Mononuclear cell (primary cell): ENCODE data around the gene GPR153. TPM values are rescaled to one million over a fixed set of nuclear protein-coding genes. Genes with fewer than 3 reads are reported as not detected.
"Not testable (repeated sequence)": the region's sequence is repeated elsewhere in the genome, so short reads cannot be mapped to it uniquely, and the experiment has no call there.

Source experiments
- H3K27me3 ChIP-seq: 2 replicates; pipeline ENCODE4 v1.6.0; 2011; ENCODE audit warnings: low read length, control low read depth; ENCODE audit not compliant: insufficient read depth
- H3K4me1 ChIP-seq: 2 replicates; pipeline ENCODE4 v1.5.1; 2011; ENCODE audit warnings: mild to moderate bottlenecking, low read length, control low read depth; ENCODE audit not compliant: insufficient read depth
- H3K4me3 ChIP-seq: 2 replicates; pipeline ENCODE4 v1.5.1; 2011; ENCODE audit warnings: mild to moderate bottlenecking, low read length, moderate library complexity
- H3K9me3 ChIP-seq: 2 replicates; pipeline ENCODE4 v1.5.1; 2011; ENCODE audit warnings: low read depth, mild to moderate bottlenecking, control low read depth, low read length
- total RNA-seq: library from RNA; depleted of rRNA; stranded (reverse); fragments of >200 nt; gene quantifications from one replicate; pipeline ENCODE4 v1.2.3, GENCODE V29; 2012

The GPR153 gene
- total RNA-seq, 1 donor, result 0.84 TPM

DNA sequence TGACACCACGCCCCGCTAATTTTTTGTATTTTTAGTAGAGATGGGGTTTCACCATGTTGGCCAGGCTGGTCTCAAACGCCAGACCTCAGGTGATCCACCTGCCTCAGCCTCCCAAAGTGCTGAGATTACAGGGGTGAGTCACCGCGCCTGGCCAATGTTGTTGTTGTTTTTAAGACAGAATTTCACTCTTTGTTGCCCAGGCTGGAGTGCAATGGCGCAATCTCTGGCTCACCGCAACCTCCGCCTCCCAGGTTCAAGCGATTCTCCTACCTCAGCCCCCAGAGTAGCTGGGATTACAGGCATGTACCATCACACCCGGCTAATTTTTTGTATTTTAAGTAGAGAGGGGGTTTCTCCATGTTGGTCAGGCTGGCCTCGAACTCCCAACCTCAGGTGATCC, 41.3 kb downstream of the GPR153 start:
- not testable (repeated sequence) for H3K9me3 ChIP-seq, H3K27me3 ChIP-seq, H3K4me1 ChIP-seq, H3K4me3 ChIP-seq

DNA sequence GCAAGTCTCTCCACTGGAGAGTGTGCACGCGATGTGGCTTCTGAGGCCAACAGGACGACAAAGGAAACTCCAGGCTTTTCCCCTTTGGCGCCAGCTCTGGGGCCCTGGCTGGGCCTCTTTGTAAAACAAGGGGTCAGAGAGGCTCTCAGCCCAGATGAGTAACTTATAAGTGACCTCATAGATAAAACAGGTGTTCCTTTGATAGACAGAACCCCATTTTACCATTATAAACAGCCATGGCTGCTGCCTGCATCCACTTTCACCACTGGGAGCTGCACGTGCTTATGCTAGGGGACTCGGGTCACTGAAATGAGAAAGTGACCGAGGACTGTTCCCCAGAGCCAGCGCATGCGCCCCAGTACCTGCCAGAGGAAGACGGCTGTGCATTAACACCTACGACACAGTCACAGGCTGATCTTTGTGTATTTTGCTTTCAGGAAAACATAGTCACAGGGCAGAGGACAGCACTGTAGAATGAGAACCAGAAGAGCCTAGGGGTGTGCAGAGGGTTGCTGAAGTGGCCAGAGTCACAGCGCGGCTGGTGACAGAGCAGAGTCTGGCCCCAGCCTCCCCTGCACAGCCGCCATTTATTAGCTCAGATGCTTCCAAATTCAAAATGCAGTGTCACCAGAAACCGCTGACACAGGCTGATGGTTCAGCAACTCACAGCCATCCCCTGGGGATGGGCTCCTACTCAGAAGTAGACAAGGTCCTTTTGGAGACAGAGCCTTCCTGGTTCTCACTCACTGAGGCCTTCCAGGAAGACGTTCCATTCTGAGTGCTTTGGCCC, 42.3 kb downstream of the GPR153 start:
- Histone ChIP-seq H3K4me1 (no peaks in the 10 kb centered on the region), H3K27me3 (no peaks in the 10 kb centered on the region), H3K4me3 (no peak overlapping the region), H3K9me3 (no peaks in the 10 kb centered on the region)

DNA sequence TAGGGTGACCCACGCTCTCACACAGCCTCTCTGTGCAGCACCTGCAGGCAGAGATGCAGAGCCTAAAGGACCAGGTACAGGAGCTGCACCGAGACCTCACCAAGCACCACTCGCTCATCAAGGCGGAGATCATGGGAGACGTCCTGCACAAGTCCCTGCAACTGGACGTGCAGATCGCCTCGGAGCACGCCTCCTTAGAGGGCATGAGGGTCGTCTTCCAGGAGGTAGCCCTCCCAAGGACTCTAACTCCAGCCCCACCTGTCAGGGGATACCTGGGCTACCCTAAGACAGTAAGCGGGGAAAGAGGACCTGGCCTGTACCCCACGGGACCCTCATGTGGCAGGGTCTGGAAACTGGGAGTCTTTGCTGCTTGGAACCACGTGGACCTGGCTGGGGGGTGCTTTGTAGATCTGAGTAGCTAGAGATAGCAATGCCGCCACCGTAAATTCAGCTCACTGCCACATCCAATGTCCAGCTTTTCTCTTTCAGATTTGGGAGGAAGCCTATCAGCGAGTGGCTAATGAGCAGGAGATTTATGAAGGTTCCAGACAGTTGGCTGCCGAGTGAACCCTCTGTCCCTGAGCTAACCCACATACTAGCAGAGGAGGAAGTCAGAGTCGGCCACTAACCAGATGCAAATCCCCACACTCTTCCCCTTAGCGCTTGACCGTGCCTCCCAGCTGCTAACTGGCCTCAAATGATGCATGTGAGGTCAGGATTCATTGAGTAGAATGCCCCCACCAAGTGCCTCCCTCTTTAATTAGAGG, 48.5 kb downstream of the GPR153 start:
- H3K27me3 ChIP-seq, result peaks cover 13% of the 10 kb centered on the region
- peaks cover 6% of the 10 kb centered on the region for H3K4me1 ChIP-seq
- no peak overlapping the region for H3K4me3 ChIP-seq
- H3K9me3 ChIP-seq, result no peaks in the 10 kb centered on the region

DNA sequence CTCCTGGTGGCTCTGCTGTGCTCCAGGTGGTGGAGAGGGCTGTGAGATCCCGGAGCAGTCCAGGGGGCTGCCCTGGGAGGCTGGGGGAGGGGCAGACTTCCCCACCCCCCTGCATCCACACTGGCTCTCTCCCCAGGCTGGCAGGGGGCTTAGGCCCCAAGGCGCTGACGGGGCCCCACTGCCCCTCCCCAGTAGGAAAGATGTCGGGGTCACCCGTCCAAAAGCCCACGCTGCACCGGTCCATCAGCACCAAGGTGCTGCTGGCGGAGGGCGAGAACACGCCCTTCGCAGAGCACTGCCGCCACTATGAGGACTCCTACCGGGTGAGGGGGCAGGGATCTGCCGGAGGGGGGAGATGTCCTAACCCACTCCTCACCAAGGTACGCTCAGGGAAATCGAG, 49.2 kb downstream of the GPR153 start:
- H3K4me3 ChIP-seq, result no peak overlapping the region
- H3K4me1 ChIP-seq, result peaks cover 9% of the 10 kb centered on the region
- H3K27me3 ChIP-seq, result peaks cover 18% of the 10 kb centered on the region
- H3K9me3 ChIP-seq, result no peaks in the 10 kb centered on the region

DNA sequence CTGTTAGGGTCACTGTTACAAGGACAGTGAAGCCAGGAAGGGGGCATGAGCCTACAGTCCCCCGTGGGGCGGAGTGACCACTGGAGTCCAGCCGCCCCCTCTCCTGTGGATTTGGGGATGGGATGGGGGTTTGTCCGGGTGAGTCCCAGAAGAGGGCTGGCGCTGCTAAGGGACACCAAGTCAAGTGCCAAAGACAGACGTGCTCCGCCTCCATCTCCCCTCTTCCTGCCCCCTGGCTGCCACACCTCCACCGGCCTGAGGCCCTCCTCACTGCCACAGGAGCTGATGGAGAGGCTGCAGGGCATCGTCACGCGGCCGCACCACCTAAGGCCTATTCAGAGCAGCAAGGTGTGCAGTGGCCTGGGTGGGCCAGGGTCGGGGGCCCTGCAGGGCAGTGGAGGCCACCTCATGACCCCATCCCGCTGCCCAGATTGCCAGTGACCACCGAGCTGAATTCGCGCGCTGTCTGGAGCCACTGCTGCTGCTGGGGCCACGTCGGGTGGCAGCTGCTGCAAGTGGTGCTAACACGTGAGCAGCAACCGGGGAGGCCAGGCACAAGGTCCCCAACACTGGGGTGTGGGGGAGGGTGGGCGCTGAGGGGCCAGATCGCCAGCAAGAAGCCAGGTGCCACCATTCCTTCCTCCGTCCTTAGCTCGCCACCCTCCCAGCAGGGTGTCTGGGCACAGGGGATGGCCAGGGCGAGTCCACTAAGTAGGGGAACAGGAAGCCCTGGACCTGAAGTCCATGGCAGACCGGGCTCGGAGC, 50.1 kb downstream of the GPR153 start:
- peaks cover 15% of the 10 kb centered on the region for H3K4me1 ChIP-seq
- no peak overlapping the region for H3K4me3 ChIP-seq
- H3K27me3 ChIP-seq, result peaks cover 27% of the 10 kb centered on the region
- no peaks in the 10 kb centered on the region for H3K9me3 ChIP-seq

DNA sequence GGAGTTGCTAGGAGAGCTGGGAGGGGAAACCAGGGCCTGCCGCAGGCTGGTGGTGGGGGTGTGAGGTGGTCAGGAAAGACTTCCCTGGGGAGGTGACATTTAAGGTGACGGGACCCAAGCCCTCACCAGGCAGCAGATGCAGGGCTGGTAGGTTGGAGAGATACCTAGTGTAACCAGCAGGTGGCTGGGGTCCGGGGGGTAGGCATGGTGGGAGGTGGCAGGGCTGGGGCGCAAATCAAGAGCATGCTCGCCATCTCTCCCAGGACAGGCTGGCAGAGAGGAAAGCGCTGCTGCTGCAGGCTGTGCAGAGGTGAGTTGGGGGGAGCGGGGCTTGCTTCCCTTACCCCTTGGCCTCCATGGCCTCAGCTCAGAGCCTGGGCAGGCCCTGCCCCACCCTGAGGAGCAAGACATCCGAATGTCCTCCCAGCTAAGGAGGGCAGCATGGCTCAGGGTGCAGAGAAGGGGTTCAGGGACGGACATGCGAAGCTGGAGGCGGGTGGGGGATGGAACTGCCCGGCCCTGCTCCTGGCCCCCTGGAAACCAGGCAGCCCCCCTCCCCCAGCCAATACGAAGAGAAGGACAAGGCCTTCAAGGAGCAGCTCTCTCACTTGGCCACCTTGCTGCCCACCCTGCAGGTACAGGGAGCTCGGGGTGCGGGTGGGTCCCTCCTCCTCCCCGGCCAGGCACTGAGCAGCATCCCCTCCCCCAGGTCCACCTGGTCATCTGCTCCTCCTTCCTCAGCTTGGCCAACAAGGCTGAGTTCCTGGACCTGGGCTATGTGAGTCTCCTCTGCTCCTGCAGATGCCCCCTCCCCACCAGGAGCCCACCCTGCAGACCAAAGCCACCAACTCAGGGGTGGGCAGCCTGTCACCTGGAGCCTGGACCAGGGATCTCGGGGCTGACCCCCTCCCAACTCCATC, 51.0 kb downstream of the GPR153 start:
- no peak overlapping the region for H3K4me3 ChIP-seq
- peaks cover 23% of the 10 kb centered on the region for H3K4me1 ChIP-seq
- H3K9me3 ChIP-seq, result no peaks in the 10 kb centered on the region
- H3K27me3 ChIP-seq, result peaks cover 34% of the 10 kb centered on the region

DNA sequence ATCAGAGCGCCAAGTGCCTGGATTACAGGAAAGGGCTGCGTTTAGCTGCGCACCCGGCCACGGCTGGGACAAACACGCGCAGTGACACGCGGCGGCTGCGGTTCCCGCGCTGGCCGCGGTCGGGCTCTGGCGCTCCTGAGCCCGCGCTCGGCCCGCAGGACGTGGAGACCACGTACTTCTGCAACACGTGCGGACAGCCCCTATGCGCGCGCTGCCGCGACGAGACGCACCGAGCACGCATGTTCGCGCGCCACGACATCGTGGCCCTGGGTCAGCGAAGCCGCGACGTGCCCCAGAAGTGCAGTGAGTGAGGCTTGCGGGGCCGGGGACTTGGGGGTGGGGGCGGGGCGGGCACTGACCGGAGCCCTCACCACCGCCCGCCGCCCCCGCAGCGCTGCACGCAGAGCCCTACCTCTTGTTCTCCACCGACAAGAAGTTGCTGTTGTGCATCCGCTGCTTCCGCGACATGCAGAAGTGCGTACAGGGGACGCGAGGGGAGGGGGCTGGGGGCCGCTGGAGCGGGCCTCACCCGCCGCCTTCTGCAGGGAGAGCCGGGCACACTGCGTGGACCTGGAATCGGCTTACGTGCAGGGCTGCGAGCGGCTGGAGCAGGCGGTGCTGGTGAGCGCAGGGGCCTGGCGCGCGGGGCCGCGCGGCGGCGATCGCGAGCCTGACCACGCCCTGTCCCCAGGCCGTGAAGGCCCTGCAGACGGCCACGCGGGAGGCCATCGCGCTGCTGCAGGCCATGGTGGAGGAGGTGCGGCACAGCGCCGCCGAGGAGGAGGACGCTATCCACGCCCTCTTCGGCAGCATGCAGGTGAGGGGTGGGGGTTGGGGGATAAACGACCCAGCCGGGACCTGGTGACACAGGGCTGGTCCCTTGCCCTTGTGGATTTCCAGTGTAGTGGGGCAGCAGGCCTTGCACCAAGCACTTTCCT, 51.9 kb downstream of the GPR153 start:
- Histone ChIP-seq H3K27me3 (peaks cover 37% of the 10 kb centered on the region), H3K9me3 (no peaks in the 10 kb centered on the region), H3K4me3 (no peak overlapping the region), H3K4me1 (peaks cover 26% of the 10 kb centered on the region)

DNA sequence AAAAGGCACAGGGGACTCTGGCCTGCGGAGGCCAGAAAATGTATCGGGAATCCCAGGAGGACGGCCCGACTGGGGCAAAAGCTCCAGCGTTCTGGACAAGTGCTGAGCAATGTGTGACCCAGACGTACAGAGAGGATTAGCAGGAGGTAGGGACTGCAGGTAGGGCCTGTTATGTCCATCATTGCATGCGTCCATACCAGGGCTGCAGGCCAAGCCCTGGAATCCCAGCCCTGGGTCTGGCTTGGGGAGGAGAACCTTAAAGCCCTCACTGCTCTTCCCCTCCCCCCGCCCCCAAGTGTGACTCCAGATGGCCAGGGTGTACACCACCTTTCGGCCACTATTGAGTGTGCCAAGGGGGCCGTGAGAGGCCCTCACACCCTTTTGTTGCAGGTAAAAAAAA, 53.0 kb downstream of the GPR153 start:
- H3K27me3 ChIP-seq, result peaks cover 37% of the 10 kb centered on the region

DNA sequence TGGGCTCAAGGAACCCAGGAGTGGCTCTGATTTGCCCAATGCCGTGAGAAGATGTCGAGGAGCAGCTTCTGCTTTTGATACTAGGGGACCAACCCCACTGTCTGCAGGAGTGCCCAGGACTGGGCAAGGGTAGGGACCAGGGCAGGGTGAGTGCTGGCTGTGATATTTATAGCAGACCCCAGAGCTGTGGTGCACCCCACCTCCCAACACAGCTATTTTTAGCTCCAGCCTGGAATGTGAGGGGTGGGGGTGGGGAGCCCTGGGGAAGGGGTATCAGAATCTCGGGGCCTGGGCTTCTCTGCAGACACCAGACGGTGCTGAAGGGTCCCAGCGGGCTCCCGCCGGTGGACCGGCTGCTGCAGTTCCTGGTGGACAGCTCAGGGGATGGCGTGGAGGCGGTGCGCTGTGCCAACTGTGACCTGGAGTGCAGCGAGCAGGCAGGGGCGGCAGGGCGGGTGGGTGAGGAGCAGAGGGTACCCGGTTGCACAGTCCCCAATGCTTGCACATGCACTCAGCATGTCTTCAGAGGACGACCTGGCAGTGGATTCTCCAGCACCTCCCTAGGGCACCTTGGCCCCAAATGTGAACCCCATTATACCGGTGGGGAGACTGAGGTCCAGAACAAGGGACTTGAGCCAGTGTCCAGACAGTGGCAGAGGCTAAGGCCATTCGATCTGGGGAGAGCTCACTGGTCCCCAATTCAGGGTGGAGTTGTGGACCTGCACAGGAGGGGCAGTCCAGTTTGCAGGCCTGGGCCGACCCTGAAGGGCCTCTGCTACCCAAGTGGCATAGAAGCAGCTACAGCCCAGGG, 53.6 kb downstream of the GPR153 start:
- no peak overlapping the region for H3K4me3 ChIP-seq
- peaks cover 26% of the 10 kb centered on the region for H3K4me1 ChIP-seq
- H3K27me3 ChIP-seq, result peaks cover 37% of the 10 kb centered on the region
- no peaks in the 10 kb centered on the region for H3K9me3 ChIP-seq

More for the DNA sequence above, 53.0 kb downstream of the GPR153 start:
- H3K9me3 ChIP-seq, result no peaks in the 10 kb centered on the region
- H3K4me3 ChIP-seq, result no peak overlapping the region
- H3K4me1 ChIP-seq, result peaks cover 26% of the 10 kb centered on the region

DNA sequence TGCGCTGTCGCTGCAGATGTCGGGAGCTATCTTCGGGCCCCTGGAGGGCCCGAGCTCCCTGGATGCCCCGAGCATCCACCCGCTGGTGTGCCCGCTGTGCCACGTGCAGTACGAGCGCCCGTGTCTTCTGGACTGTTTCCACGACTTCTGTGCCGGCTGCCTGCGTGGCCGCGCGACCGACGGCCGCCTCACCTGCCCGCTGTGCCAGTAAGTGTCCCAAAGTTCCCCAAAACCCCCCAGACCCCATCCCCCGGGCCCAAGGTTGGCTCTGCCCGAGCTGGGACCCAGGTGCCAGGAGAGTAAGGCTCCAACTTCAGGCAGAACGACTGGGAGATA, 54.4 kb downstream of the GPR153 start:
- peaks cover 26% of the 10 kb centered on the region for H3K4me1 ChIP-seq
- peaks cover 37% of the 10 kb centered on the region for H3K27me3 ChIP-seq
- H3K9me3 ChIP-seq, result no peaks in the 10 kb centered on the region
- no peak overlapping the region for H3K4me3 ChIP-seq

DNA sequence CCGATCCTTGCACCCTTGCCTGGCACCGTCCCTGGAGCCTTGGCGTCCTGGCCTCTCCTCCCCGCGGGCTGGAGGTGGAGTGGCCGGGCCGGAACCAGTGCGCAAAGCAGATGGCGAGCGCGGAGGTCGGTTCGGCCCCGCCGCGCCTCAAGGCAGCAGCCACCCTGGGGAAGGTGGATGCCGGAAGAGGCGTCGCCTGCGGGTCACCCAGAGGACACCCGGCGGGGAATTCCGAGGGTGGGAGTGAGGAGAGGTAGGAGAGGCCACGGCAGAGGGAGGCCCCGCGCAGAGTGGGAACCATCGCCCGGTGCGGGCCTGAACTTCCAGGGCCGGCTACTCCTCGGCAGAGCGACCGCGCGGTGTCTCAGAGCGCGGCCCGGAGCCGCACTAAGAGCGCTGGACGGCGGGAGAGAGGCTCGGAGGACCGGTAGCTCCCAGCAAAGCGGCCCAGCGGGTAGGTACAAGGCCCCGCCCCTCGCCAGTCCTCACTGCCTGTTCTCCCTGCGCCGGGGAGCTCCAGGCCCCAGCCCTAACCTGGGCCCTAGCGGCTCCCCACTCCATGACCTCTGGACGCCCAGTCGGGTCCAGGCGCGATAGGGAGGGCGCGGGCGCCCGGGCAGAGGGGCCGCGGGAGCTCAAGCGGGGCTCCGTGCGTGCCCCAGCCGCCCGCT, 54.9 kb downstream of the GPR153 start, which contains the start of gene RNF207:
Gene RNF207 (plus strand): TSS at position 271 of the 671 bp plus-strand sequence. CDS start 417 bp downstream, outside the sequence.
- Histone ChIP-seq H3K27me3 (peaks cover 37% of the 10 kb centered on the region), H3K4me3 (peak within 1 kb of the TSS; percentile 22), H3K4me1 (peaks cover 26% of the 10 kb centered on the region), H3K9me3 (no peaks in the 10 kb centered on the region)

DNA sequence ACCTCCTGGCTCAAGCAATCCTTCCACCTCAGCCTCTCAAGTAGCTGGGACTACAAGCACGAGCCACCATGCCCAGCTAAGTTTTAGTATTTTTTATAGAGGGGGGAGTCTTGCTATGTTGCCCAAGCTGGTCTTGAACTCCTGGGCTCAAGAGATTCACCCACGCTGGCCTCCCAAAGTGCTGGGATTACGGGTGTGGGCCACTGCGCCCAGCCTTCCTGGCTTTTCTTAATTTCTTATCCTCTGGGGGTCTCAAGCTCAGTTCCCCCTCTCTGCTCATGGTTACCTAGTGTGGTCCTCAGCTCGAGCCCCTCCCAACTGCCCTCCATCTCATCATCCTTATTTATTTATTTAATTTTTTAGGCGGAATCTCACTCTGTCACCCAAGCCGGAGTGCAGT, 58.6 kb downstream of the GPR153 start:
- Histone ChIP-seq H3K4me3 (no peak overlapping the region), H3K4me1 (peaks cover 48% of the 10 kb centered on the region), H3K27me3 (peaks cover 24% of the 10 kb centered on the region), H3K9me3 (no peaks in the 10 kb centered on the region)
